Measurements from ENCODE around the gene LDAH. TPM values are rescaled to one million over a fixed set of nuclear protein-coding genes. Genes with fewer than 3 reads are reported as not detected.

The LDAH gene
- polyA plus RNA-seq, 1 donor, result 28.0 TPM

- Histone ChIP-seq H3K4me1 (ENCODE audit: control insufficient read depth, insufficient read depth, low read length) (peaks cover 31% of the 10 kb centered on the region), H3K27ac (ENCODE audit: low read length) (no peak overlapping the region), H3K4me3 (ENCODE audit: low read length) (no peak overlapping the region), H3K9me3 (ENCODE audit: control insufficient read depth, low read depth, low read length) (peaks cover 11% of the 10 kb centered on the region), H3K27me3 (ENCODE audit: control insufficient read depth, insufficient read depth, low read length) (peaks cover 46% of the 10 kb centered on the region), H3K36me3 (ENCODE audit: control insufficient read depth, insufficient read depth, low read length) (peaks cover 4% of the 10 kb centered on the region)
- WGBS (ENCODE audit: insufficient coverage, low lambda C conversion rate), result no CpG with 5 or more reads among the region's 16 CpGs
- DNase-seq, result no peak
Measured at GRCh38 chr2:20674974-20675679, 147.8 kb downstream of the LDAH start.

- Histone ChIP-seq H3K27me3 (ENCODE audit: control insufficient read depth, insufficient read depth, low read length) (peaks cover 53% of the 10 kb centered on the region), H3K27ac (ENCODE audit: low read length) (no peak overlapping the region), H3K4me3 (ENCODE audit: low read length) (no peak overlapping the region), H3K4me1 (ENCODE audit: control insufficient read depth, insufficient read depth, low read length) (peaks cover 38% of the 10 kb centered on the region), H3K36me3 (ENCODE audit: control insufficient read depth, insufficient read depth, low read length) (peaks cover 4% of the 10 kb centered on the region), H3K9me3 (ENCODE audit: control insufficient read depth, low read depth, low read length) (peaks cover 17% of the 10 kb centered on the region)
- no CpG with 5 or more reads among the region's 11 CpGs for WGBS (ENCODE audit: insufficient coverage, low lambda C conversion rate)
- no peak for DNase-seq
Measured at GRCh38 chr2:20674309-20674965, 148.5 kb downstream of the LDAH start.

GRCh38 chr2:20673686-20674308 is 149.1 kb downstream of the LDAH start:
- Histone ChIP-seq H3K4me3 (ENCODE audit: low read length) (no peak overlapping the region), H3K9me3 (ENCODE audit: control insufficient read depth, low read depth, low read length) (peaks cover 17% of the 10 kb centered on the region), H3K27me3 (ENCODE audit: control insufficient read depth, insufficient read depth, low read length) (peaks cover 59% of the 10 kb centered on the region), H3K27ac (ENCODE audit: low read length) (no peak overlapping the region), H3K4me1 (ENCODE audit: control insufficient read depth, insufficient read depth, low read length) (peaks cover 40% of the 10 kb centered on the region), H3K36me3 (ENCODE audit: control insufficient read depth, insufficient read depth, low read length) (no peaks in the 10 kb centered on the region)
- no peak for DNase-seq
- WGBS (ENCODE audit: insufficient coverage, low lambda C conversion rate), result 60% methylated on average over 1 of the region's 5 CpGs

GRCh38 chr2:20672201-20672951 is 150.5 kb downstream of the LDAH start:
- Histone ChIP-seq H3K4me1 (ENCODE audit: control insufficient read depth, insufficient read depth, low read length) (peaks cover 45% of the 10 kb centered on the region), H3K27ac (ENCODE audit: low read length) (no peak overlapping the region), H3K36me3 (ENCODE audit: control insufficient read depth, insufficient read depth, low read length) (no peaks in the 10 kb centered on the region), H3K9me3 (ENCODE audit: control insufficient read depth, low read depth, low read length) (peaks cover 21% of the 10 kb centered on the region), H3K4me3 (ENCODE audit: low read length) (no peak overlapping the region), H3K27me3 (ENCODE audit: control insufficient read depth, insufficient read depth, low read length) (peaks cover 73% of the 10 kb centered on the region)
- peak in 1 of 2 donors; percentile 57 for DNase-seq
- no CpG with 5 or more reads among the region's 18 CpGs for WGBS (ENCODE audit: insufficient coverage, low lambda C conversion rate)

GRCh38 chr2:20671736-20672080 is 151.2 kb downstream of the LDAH start:
- Histone ChIP-seq H3K4me1 (ENCODE audit: control insufficient read depth, insufficient read depth, low read length) (peaks cover 44% of the 10 kb centered on the region), H3K27me3 (ENCODE audit: control insufficient read depth, insufficient read depth, low read length) (peaks cover 76% of the 10 kb centered on the region), H3K27ac (ENCODE audit: low read length) (no peak overlapping the region), H3K4me3 (ENCODE audit: low read length) (no peak overlapping the region), H3K36me3 (ENCODE audit: control insufficient read depth, insufficient read depth, low read length) (no peaks in the 10 kb centered on the region), H3K9me3 (ENCODE audit: control insufficient read depth, low read depth, low read length) (peaks cover 23% of the 10 kb centered on the region)
- DNase-seq, result no peak
- no CpG with 5 or more reads among the region's 13 CpGs for WGBS (ENCODE audit: insufficient coverage, low lambda C conversion rate)

- Histone ChIP-seq H3K4me3 (ENCODE audit: low read length) (no peak overlapping the region), H3K36me3 (ENCODE audit: control insufficient read depth, insufficient read depth, low read length) (no peaks in the 10 kb centered on the region), H3K27ac (ENCODE audit: low read length) (no peak overlapping the region), H3K9me3 (ENCODE audit: control insufficient read depth, low read depth, low read length) (peaks cover 25% of the 10 kb centered on the region), H3K4me1 (ENCODE audit: control insufficient read depth, insufficient read depth, low read length) (peaks cover 41% of the 10 kb centered on the region), H3K27me3 (ENCODE audit: control insufficient read depth, insufficient read depth, low read length) (peaks cover 81% of the 10 kb centered on the region)
- peak in 1 of 2 donors; percentile 37 for DNase-seq
- no CpG with 5 or more reads among the region's 60 CpGs for WGBS (ENCODE audit: insufficient coverage, low lambda C conversion rate)
Measured at GRCh38 chr2:20671036-20671735, 151.7 kb downstream of the LDAH start.

- H3K36me3 ChIP-seq (ENCODE audit: control insufficient read depth, insufficient read depth, low read length), result no peaks in the 10 kb centered on the region
- H3K4me3 ChIP-seq (ENCODE audit: low read length), result no peak overlapping the region
- peaks cover 26% of the 10 kb centered on the region for H3K9me3 ChIP-seq (ENCODE audit: control insufficient read depth, low read depth, low read length)
- peaks cover 41% of the 10 kb centered on the region for H3K4me1 ChIP-seq (ENCODE audit: control insufficient read depth, insufficient read depth, low read length)
- H3K27me3 ChIP-seq (ENCODE audit: control insufficient read depth, insufficient read depth, low read length), result peaks cover 88% of the 10 kb centered on the region
- WGBS (ENCODE audit: insufficient coverage, low lambda C conversion rate), result no CpG with 5 or more reads among the region's 83 CpGs
- H3K27ac ChIP-seq (ENCODE audit: low read length), result no peak overlapping the region
- peak in 1 of 2 donors; percentile 71 for DNase-seq
Measured at GRCh38 chr2:20670315-20671035, 152.4 kb downstream of the LDAH start.

GRCh38 chr2:20669562-20670314 is 153.2 kb downstream of the LDAH start:
- Histone ChIP-seq H3K27ac (ENCODE audit: low read length) (no peak overlapping the region), H3K36me3 (ENCODE audit: control insufficient read depth, insufficient read depth, low read length) (no peaks in the 10 kb centered on the region), H3K9me3 (ENCODE audit: control insufficient read depth, low read depth, low read length) (peaks cover 27% of the 10 kb centered on the region), H3K27me3 (ENCODE audit: control insufficient read depth, insufficient read depth, low read length) (peaks cover 96% of the 10 kb centered on the region), H3K4me1 (ENCODE audit: control insufficient read depth, insufficient read depth, low read length) (peaks cover 38% of the 10 kb centered on the region), H3K4me3 (ENCODE audit: low read length) (no peak overlapping the region)
- no peak for DNase-seq
- WGBS (ENCODE audit: insufficient coverage, low lambda C conversion rate), result no CpG with 5 or more reads among the region's 45 CpGs

- H3K36me3 ChIP-seq (ENCODE audit: control insufficient read depth, insufficient read depth, low read length), result no peaks in the 10 kb centered on the region
Measured at GRCh38 chr2:20668871-20669475, 153.9 kb downstream of the LDAH start.

More at GRCh38 chr2:20668871-20669475, 153.9 kb downstream of the LDAH start:
- no CpG with 5 or more reads among the region's 8 CpGs for WGBS (ENCODE audit: insufficient coverage, low lambda C conversion rate)
- DNase-seq, result no peak
- H3K9me3 ChIP-seq (ENCODE audit: control insufficient read depth, low read depth, low read length), result peaks cover 27% of the 10 kb centered on the region
- H3K4me1 ChIP-seq (ENCODE audit: control insufficient read depth, insufficient read depth, low read length), result peaks cover 38% of the 10 kb centered on the region
- H3K4me3 ChIP-seq (ENCODE audit: low read length), result no peak overlapping the region
- H3K27ac ChIP-seq (ENCODE audit: low read length), result no peak overlapping the region
- peaks cover 96% of the 10 kb centered on the region for H3K27me3 ChIP-seq (ENCODE audit: control insufficient read depth, insufficient read depth, low read length)

Data from large intestine (tissue), 3 donors.